Lower leg skin (tissue), 3 donors: ENCODE results near the gene DOK6.

Source experiments
- CTCF ChIP-seq, 3 donors: fragments of 450-650 bp; IDR thresholded peaks; one replicate each; pipeline ENCODE4 v1.5.1; 2016; ENCODE audit warnings: antibody characterized with exemption in 3 of 3, mild to moderate bottlenecking in 3 of 3, moderate library complexity in 2 of 3
- POLR2A ChIP-seq, 2 donors: fragments of 450-650 bp; IDR thresholded peaks; one replicate each; pipeline ENCODE4 v1.6.1; 2016 to 2017; ENCODE audit warnings: antibody characterized with exemption in 2 of 2, mild to moderate bottlenecking in 1 of 2, moderate library complexity in 1 of 2

- no peak for TF ChIP-seq CTCF (IDR thresholded peaks at IDR 0.05)
- no peak for TF ChIP-seq POLR2A (IDR thresholded peaks at IDR 0.05)
These were observed 33.6 kb upstream of the DOK6 start for GRCh38 chr18:69367104-69367503.
